HG02759 (cell line): ENCODE measurements around the gene KMT5B.

ENCODE experiments used
- ATAC-seq: cut with Tn5 transposase; IDR thresholded peaks from one replicate; pipeline ENCODE4 v1.9.1; 2021; ENCODE audit warnings: mild to moderate bottlenecking, moderate library complexity; ENCODE audit not compliant: unreplicated experiment

Gene KMT5B

DNA sequence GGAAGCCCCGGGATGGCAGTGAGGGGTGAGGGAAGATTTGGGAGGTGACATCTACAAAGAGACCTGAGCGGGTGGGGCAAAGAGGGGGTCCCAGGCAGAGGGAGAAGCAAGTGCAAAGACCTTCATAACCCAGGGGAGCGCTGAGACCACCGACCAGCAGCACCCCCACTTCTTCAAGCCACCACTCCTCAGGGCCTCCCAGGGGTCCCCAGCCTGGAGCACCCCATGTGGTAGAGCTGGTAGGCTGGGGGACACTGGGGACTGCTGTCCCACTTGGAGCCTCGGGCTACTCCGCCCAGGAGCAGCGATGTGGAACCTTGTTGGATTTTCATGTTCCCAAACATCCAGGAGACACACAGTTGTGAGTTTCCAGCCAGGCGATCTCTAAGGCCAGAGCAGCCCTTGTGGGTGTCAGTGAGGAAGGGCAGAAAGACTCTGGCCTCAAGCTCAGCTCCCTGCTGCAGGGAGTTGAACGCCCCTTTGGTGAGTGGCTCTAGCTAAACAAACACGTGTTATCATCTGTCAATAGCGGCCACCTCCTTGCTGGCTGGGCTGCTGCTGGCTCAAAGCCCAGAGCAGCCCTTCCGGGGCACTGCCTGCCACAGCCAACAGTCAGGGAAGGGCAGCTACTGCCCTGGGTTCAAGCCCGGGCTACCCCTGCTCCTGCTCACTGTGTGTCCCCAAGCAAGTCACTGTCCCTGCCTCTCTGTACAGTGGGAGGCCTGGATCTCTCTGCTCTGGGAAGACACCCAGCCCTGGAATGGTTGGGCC, 66.2 kb downstream of the KMT5B start:
- no peak for ATAC-seq

DNA sequence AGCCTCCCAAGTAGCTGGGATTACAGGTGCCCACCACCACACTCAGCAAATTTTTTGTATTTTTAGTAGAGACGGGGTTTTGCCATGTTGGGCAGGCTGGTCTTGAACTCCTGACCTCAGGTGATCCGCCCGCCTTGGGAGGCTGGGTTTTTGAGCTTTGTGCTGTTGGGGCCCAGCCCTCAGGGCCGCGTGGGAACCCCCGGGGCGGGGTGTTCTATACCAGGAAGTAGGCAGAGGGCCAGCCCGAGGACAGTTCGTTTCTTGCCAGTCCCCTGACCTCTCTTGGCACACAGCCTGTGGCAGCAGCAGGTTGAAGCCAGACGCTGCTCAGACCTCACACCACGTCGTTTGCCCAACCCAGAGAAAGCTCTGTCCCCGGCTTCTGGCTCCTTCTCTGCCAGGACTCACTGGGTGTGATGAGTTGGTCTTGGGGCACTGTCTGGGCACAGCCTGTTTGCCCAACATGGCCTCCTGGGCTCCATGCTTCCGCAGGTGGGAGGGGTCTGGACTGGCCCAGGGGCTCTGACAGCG, 67.0 kb downstream of the KMT5B start:
- ATAC-seq, result no peak

DNA sequence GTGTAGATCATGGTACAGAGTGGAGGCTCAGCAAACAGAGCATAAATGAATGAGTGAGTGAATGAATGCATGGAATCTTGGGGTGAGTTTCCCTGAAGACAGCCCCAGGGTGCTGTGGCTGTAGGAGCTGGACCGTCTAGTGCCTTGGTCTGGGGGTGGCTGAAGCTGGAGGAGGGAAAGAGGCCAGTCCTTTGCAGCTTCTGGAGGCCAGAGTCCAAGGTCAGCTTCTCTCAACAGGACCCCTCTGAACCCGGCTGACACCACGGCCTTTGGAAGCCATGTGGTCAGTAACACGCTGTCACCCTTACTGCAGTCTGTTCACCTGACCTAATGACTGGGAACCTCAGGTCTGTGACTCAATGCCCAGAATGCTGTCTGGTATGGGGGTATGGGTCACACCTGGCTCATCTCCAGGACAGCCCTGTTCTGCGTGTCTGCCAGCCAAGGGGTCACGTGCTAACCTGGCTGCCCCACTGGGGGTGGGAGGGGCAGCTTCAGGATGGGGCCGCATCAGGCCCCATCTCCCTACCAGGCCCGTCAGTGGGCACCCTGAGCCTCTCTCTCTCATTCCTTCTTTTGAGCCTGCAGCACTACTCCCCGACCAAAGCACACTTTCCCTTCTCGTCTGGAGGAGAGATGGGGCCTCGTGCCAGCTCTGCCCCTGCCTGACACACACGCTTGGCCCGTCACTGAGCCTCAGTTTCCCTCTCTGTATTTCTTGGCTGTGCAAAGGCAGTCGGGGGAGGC, 67.8 kb downstream of the KMT5B start:
- no peak for ATAC-seq

DNA sequence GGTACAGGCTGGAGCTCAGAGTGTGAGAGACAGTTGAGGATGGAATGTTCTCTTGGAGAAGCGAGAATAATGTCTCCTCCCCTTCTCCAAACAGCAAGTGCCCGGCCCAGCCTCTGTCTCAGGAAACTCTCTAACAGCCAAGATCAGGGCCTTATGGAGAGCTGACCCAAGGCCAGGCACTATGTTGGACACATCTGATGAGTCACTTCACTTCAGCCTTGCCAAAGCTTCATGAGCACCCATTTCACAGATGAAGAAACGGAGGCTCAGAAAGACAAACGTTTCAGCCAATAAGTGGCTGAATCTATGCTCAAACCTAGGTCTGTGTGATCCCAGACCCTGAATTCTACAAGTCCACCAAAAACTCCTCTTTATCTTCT, 69.8 kb downstream of the KMT5B start:
- no peak for ATAC-seq

DNA sequence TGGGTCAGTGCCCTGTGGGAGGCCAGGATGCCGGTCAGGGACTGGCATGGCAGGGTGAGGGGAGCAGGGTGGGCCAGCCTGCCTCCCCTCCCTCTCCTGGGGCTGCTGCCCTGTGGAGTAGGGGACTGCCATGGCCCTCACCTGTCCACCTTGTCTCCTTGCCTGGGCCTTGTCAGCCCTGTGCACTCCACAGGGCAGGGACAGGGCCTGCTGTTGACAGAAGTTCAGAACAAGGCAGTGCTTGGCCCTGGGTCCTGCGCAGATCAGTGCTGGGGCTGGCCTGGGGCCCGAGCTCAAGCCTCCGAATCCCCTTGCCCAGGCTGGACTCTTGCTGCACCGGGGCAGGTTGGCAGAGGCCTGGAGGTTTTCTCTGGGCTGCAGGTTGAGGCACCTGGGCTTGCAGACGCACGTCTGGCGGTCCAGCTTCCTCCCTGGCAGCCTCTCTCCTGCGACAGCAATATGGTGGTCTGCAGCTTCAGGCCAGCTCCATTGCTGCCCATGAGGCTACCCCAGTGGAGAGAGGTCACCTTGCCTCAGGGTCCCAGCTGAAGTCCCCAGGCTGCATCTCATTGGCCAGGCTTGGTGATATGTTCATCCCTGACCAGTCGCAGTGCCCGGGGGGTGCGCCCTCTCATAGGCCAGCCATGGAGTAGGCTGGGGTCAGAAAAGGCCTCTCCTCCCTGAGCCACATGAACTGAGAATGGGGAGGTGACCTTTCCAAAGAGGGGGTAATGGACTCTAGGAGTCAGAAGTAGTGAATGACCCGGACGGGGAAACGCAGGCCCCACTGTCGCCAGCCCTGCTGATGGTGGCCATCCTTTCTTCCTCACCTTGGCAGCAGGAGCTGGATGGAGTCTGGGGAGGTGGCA, 70.4 kb downstream of the KMT5B start:
- no peak for ATAC-seq

DNA sequence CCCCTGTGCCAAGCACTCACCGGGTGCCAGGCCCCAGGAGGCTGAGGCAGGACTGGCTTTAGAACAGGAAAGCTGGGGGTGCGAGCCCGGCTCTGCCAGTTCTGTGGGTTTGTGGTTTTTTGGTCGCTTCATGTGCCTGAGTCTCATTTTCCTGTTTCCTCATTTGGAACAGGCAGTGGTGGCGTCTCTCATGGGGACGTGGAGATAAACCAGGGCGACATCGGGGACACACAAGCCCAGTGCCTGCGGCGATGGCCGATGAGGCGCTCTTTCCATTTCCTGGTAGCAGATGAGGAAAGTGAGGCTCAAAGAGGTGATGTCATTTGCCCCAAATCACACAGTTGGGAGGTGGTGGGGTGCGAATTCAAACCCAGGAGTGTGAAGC, 71.1 kb downstream of the KMT5B start:
- ATAC-seq, result no peak

DNA sequence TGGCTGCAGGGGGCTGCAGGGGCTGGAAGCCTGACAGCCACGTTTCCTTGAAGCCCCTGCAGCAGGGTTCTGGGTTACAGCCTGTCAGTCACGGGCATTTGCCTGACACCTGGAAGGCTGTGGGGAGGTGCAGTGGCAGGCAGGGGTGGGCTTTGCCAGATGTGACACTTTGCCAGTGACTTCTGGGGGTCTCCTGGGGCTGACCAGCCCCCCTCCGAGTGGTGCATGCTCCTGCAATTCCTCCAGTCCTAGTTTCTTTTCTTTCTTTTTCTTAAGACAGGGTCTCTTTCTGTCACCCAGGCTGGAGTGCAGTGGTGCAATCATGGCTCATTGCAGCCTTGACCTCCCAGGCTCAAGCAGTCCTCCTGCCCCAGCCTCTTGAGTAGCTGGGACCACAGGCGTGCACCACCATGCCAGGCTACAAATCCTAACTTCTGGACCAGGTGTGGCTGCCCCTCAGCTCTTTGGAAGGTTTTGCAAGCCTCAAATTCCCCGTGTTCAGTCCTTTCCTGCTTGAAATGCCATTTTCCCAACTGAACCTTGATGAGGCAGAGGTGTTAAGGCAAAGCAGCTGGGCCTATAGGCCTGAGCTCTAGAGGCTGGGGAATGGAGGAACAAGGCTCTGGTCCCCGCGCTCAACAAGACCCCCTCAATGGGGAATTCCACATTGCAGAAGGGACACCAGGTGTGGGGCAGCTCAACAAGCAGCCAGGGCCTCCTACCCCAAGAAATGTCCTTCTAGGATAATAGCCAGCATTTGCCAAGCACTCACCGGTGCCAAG, 71.7 kb downstream of the KMT5B start:
- ATAC-seq, result no peak

DNA sequence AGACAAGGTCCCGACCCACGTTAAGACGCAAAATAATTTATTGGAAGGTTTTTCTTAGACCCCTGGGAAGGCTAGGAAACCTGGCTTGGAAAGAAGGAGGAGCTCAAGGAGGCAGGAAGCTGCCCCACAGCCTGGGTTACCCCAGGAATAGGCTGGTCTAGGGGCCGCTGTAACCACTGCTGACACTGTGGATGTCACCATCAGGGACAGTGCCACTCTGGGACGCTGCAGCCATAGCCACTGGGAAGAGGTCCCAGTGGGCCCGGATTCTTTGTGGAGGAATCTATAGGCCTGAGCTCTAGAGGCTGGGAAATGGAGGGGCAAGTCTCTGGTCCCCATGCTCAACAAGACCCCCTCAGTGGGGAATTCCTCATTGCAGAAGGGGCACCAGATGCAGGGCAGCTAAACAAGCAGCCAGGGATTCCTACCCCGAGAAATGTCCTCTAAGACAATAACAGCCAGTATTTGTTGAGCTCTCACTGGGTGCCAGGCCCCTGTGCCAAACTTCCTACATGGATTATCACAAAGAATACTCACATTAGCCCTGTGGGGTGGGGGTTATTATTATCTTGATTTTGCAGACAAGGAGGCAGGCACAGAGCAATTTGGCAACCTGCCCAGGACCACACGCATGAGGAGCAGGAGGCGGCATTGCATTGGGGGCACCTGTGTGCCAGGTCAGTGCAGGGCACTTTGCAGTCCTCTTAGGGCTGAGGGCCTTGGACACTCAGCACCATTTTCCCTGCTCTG, 72.4 kb downstream of the KMT5B start:
- ATAC-seq, result no peak

DNA sequence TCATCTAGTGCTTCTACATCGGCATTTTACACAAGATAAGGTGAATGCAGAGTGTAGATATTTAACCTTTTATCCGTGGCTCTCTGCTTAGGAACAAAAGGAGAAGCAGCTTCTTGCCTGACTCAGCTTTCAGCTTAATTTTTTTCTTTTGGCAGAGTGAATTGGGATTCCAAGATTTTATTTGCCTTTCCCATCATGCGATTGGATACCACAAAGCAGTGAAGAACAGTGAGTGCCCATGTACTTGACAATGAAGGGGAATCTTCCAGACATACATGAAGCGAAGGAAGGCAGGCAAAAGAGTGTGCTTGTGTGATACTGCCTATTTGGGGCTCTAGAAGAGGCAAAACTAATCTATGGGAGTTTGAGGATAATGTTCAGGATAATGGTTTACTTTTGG, 74.9 kb downstream of the KMT5B start:
- no peak for ATAC-seq

DNA sequence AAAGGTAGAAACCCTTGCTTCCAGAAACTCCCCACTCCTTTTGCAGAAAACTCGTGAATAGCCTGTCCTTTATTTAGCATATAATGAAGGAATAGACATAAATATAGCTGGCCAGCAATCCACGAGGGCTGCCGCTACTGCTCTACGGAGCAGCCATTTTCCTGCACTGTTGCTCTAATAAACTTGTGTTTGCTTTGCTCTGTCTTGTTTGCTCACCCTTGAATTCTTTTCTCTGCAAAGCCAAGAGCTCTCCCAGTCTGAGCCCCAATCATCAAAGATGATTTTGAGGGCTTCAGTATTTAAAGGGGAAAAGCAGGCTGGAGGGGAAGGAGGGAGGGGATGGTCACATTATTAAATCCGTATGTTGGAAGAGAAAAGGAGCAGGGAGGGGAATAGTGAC, 75.3 kb downstream of the KMT5B start:
- ATAC-seq, result no peak

DNA sequence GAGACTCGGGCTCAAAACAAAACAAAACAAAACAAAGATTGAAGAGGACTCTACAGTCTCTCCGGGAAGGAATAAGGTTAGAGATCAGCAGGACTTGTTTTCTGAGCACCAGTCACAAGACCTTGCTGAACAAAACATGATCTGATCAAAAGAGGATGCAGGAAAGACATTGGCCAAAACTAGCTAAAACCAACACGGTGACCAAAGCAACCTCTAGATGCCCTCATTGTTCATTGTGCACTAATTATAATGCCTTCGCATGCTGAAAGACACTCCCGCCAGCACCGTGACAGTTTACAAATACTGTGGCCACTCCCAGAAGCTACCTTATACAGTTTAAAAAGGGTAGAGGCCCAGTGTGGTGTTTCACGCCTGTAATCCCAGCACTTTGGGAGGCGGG, 76.2 kb downstream of the KMT5B start:
- ATAC-seq, result no peak

DNA sequence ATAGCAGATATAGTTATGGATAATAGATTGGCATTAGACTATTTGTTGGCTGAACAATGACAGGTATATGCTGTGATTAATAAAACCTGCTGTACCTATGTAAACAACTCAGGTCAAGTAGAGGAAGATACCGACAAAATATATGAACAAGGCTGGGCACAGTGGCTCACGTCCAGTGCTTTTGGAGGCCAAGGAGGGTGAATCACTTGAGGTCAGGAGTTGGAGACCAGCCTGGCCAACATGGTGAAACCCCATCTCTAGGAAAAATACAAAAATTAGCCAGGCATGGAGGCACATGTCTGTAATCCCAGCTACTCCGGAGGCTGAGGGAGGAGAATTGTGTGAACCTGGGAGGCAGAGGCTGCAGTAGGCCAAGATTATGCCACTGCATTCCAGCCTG, 77.9 kb downstream of the KMT5B start:
- ATAC-seq, result no peak

DNA sequence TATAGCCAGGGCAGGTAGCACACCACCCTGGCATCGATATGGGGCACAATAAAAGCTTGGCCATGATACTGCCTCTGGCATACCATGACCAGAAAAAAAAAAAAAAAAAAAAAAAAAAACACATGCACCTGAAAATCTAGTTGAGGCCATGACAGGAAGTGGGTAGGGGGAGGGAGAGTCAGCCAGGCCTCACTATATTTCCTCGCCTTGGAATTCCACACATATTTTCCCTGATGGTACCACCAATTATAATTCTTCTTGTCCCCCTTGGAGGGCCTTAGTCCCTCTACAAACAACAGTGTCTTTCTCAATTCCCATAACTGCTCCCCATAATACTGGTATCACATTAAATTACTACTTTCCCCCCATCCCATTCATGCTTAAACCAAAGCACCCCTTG, 79.3 kb downstream of the KMT5B start:
- ATAC-seq, result no peak

DNA sequence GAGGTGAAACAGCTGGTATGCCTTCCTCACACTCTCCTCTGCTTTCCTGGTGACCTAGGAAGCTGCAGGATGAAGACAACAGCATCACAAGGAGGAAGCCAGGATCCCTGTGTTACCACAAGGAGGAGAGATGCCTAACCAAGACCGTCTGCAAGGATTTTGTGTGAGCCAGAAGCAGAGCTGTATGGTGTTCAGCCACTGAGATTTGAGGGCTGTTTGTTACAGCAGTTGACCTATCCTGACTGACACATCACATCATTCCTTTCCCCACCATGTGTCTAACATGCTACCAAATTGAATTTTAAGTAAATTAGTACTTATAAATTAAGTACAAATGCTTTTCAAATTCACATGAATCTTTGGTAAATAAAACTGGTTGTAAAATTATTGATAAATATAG, 83.0 kb downstream of the KMT5B start:
- ATAC-seq, result no peak

DNA sequence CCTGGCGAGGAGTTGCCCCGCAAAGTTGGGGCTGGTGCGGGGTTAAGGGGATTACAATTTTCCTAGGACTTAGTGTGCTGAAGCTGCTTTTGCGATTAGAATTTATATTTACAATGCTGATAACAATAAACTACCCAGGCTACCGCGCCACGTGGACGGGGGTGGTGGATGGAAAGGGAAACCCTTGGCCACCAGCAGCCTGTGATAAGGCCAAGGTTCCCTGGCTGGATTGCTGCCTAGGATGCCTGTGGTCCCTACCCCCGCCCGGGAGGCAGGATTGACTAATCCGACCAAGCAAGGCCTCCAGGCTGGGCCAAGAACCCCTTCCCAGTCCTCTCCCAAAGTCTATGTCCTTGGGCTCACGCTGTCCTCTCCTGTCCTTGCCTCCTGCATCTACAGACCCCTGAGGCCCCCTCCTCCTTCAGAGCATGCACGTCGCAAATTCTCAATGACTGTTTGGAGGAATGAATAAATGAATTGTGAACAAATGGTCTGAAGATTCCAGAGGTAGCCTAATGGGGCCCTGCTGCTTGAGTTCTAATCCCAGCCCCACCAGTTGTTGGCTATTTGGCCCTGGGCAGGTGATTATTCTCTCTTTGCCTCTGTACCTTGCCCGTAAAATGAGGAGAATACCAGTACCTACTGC, 84.3 kb downstream of the KMT5B start:
- ATAC-seq, result no peak

DNA sequence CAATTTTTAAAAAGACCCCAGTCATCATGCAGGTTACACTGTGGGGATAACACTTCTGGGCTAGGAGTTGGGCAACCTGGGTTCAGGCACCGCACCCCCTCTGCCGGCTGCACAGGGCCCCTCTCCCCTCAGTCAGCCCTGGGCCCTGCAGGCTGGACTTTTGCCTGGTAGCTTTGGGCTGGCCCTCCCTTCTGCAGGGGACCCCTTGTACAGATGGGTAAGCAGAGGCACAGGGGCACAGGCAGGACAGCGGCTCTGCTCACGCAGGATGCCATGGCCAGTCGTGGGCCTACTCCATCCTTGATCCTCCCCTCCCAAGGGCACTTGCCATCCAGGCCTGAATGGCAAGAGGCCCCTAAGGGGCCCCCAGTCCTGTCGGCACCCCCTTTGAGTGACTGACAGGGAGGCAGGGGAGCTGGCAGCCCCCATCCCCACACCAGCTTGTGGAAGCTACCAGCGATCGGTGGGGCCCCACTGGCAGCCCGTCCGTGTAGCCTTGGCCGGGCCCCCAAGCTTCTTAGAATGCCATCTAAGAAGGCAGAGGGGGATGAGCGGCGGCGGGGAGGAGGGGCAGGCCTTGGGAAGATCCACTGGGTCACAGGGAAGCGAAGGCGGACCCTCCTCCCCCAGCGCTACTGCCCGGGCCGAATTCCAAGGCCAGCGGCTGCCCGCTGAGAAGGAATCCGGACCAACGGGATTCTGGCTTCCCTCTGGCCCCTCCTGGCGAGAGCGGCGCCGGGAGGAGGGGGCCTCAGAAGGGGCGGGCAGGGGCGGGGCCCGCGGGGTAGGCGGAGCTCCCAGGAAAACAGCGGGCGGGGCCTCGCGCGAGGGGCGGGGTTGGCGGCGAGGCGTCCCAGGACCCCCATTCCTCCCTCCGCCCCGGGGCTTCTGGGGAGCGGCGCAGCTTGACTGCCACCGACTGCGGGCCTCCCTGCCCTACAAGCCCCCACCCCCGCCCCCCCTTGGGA, 85.1 kb downstream of the KMT5B start:
- no peak for ATAC-seq

DNA sequence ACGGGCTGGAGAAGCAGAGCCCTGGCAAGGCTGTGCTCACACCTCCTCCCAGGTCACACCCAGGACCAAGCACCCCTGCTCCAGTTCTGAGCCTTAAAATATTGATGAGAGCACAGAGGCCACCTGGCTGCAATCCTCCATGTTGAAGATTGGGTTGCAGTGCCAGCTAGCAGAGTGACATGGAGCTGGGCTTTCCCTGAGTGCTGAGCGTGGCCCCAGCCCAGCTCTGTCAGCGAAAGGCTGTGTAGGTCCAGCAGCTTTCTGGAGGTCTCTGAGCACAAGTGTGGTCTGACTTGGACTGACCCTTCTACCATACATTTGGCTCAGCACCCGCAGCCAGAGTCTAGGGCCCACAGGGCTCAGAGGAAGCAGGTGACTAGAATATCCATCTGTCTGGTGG, 87.9 kb downstream of the KMT5B start:
- ATAC-seq, result no peak

DNA sequence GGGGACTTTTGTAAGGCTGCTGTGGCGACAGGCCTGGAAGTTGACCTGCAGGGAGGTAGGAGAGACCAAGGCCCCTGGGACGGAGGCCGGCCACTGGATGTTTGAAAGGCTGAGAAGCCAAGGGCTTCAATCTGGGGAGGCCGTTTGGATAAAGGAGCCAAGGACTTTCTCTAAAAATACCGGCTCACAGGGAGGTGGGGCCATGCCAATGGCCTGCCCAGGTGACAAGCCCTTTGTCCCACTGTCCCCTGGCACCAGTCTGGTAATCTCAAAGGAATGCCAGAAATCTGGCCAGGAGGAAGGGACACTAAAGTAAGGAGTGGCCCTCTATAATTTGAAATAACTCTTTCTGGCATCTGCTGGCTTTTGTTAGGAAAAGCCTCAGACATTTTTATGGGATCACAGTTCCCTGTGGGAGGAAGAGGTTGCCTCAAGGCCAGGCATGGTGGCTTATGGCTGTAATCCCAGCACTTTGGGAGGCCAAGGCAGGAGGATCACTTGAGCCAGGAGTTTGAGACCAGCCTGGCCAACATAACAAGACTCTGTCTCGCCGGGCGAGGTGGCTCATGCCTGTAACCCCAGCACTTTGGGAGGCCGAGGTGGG, 90.1 kb downstream of the KMT5B start:
- ATAC-seq, result no peak
